Smooth muscle cell of the brain vasculature (primary cell): Measurements from ENCODE around the gene P4HB.

Experiments
- DNase-seq: peaks from one replicate; pipeline ENCODE4 v3.0.0-alpha.2; 2012; ENCODE audit warnings: low read depth, low spot score

P4HB gene

GRCh38 chr17:81832608-81833159, 27.7 kb downstream of the P4HB start:
- DNase-seq: no peak

DNA sequence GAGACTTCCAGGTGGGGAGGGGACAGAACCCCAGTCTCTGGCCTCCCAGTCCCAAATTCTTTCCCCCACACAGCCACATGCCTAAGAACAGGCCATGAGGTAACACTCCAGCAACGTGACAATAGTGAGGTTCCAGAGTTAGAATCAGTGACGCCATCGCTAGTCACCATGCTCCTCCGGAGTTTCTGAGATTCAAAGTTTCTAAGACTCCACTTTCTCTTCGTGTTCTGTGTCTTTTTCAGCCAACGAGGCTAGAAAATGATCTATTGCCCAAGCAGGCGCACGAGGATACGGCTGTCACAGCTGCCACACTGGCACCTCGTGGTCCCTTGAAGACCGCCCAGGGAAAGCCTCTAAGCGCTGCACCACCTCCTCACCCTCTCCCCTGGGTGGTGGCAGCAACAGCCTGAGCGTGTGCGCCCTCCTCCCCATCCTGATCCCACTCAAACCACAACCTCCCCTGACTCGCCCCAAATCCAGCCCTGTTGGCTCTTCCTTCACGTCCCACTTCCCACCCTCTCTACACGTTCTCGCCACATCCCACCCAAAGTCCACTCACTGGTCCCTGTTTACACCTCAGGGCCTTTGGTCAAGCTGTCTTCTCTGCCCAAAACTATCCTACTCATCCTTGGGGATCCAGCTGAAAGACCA, 28.3 kb downstream of the P4HB start:
- no peak for DNase-seq

DNA sequence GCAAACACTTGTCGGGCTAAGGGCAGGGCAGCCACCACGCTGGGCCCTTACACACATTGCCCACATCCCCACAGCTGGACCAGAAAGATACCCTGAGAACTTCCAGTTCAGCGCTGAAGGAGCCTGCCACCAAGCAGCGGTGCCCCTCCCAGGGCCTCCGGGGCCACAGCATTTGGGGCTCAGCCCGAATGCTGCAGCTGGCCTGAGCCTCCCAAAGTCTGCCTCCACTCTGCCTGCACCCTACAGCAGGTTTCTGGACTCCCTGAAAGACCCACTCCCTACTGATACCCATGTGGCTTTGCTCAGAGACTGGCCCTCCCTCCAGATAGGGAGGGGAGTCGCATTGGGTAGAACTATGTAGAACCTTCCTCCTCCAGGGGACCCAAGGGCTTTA, 28.8 kb downstream of the P4HB start:
- DNase-seq: no peak

- DNase-seq: no peak
Measured at GRCh38 chr17:81829858-81830257, 30.5 kb downstream of the P4HB start.

- no peak for DNase-seq
Measured at GRCh38 chr17:81828656-81829055, 31.7 kb downstream of the P4HB start.

GRCh38 chr17:81825841-81826466, 34.4 kb downstream of the P4HB start:
- DNase-seq: no peak

- DNase-seq: no peak
Measured at GRCh38 chr17:81824595-81824994, 35.7 kb downstream of the P4HB start.

DNA sequence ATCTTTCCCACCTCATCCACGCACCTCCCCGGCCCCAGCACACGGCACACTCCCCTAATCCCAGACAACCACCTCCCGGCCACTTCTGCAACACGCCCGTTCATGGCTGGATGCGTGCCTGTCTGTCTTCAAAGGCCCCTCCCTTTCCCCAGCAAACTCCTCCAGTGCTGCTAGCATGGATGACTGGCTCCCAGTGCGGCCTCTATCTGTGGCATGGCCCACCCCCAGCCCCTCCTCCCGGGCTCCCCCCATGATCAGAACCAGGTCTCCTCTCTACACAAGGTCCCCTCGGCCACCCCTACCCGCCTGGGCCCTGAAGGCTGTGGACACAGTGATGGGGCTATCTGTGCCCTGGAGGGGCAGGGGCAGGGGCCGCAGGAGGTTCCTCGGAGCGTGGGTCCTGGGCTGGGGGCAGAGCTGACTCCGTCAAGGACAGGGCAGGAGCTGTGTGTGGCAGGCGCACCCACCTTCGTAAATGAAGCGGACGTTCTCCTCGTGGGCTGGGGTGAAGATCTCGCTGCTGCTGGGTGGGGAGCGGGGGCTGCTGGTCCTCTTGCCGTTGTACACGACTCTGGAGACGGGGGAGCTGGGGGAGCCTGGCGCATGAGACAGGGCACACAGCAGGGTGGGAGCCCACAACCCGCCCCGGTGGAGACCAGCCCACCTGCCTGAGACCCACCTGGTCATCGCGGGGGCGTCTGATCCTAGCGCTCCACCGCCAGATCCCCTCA, 36.4 kb downstream of the P4HB start:
- no peak for DNase-seq

DNA sequence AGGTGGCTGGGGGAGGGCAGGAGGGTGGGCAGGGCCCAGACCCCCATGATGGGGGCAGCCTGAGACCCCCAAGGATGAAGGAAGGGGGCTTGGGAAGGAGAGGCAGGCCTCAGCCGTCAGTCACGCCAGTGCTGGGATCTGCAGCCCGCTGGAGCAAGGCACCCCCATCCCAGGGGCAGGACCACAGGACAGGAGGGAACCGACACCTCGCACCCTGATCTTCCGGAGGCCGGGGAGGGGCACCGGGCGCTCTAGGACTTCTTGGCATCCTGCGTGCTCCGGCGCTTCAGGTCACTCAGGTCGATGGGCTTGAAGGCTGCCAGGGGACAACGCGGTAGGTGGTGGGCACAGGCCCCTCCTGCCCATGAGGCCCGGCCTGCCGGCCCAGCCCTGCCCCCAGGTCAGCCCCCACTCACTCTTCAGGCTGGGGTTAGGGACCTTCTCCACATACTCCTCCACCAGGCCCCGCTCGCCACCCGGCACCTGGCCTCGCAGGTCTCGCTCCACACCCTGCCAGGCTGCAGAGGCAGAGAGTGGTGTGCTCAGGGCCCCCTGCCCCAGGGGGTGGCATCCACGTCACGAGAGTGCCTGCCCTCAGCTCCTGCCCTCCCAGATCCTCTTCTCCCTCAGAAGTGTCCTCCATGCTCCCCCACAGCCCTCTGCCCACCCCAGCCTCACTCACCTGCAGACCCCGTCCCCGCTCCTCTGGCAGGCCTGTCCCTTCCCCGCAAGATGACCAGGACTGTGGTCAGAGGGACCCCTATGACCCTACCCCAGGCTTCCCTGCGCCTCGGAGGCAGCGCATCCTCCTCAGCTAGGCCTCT, 37.1 kb downstream of the P4HB start:
- no peak for DNase-seq

GRCh38 chr17:81822312-81822637, 38.1 kb downstream of the P4HB start:
- DNase-seq: no peak

DNA sequence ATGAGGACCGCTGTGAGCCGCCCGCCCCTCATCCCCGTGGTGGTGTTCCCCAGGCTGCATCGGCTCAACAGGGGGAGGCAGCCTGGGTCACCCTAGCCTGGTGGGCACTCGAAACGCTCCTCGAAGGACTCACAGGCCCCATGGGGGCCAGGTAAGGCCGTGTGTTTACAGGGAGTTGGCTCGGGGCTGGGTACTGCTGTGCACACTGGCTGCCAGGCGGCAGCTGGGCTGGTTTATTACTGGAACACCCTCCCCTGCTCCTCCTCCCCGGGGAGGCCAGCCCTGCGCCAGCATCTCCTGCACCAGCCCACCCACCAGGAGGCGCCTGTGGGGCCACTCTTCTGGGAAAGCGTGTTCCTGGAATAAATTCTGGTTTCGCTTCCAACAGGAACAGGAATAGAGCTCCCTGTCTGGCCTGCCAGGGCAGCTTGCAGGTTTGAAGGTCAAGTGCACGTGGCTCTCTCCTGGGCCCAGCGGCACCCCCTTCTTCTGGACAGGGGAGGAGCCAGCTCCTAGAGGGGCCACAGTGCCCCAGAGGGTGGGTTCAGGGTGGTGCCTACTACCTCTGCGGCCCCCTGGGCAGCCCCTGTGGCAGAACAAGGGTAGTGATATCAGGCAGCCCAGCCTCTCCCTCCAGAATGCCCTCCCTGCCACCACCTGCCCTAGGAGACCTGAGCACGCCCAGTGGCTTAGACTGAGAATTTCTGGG, 38.6 kb downstream of the P4HB start:
- no peak for DNase-seq

DNA sequence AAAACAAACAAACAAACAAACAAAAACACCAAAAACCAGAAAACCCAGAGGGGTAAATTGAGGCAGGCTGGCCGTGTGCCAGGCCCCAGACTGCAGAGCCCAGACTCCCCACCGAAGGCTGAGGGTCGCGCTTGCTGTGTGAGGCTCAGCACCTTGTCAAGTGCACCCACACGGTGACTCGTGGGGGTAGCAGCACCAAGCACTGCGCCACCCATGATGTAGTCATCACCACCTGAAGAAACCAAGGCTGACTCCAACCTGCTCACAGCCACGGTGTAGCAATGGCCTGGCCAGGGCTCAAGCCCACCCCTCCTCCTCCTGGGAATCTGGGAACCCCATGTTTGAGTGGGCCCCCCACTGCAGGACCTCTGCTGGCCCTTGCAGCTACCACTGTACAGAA, 39.2 kb downstream of the P4HB start:
- no peak for DNase-seq

DNA sequence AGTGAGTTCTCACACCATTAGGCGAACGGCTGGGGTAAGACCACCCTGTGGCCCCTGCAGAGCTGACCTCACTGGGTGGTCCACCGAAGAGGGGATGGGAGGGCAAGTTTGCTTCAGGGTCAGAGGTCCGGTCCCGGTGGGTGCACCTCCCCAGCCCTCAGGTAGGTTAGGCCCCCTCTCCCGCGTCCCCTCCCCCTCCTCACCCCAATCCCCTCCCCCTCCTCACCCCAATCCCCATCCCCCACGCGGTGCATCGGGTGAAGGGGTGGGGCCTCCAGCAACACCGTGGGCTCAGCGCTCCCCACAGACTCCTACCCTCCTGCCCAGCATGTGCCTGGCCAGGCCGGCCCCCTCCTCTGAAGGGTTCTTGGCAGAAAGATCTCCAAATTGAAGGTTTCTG, 40.6 kb downstream of the P4HB start:
- no peak for DNase-seq

DNA sequence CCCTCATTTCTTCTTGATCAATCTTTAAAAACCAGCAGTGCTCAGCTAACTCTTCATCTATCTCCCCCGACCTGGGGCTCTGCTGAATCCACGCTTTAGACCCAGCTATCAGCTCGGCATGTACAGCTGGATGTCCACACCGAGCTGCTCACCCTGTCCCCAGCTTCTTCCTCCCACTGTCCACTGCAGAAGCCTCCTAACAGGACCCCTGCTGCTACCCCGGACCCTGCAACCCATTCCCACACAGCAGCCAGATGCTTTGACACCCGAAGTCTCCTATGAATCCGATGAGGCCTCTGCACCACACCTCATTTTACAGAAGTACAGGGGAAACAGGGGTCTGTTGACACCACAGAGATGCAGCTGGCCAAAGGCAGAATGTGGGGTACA, 42.6 kb downstream of the P4HB start:
- no peak for DNase-seq

GRCh38 chr17:81815646-81815986, 44.7 kb downstream of the P4HB start:
- no peak for DNase-seq

DNA sequence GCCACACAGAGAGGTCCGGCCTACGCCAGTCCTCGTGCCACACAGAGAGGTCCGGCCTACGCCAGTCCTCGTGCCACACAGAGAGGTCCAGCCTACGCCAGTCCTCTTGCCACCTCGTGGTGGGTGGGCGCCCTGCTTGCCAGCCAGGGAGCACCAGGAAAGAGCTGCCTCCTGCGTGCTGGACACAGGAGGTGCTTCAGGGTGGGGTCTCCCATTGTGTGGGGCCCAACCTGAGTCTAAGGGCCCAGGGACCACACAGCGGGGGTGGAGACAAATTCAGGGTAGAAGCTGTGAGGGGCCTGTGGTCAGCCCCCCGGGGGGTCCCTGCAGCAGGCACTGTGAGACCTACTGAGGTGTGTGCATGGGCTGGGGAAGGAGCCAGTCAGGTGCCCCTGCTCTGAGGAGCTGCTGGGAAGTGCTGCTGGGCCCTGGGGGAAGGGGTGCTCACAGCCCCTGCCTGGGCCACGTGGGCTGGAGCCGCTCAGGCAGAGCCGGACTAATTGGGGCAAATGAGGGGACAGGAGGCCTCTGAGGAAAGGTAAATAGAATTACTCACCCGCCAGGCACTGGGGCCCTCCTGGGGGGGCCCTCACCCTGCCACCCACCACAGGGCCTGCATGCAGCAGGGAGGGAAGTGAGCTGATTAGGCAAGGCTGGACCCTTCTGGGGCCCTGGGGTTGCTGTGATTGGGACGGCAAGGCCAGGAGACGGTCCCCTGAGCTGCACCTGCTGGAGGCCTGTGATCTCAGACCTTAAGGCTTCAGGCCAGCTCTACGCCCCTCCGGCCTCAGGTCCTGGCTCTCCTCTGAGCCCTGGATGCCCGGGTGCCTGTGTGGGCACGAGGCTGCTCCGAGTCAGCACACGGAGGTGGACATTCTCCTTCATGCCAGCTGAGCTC, 45.3 kb downstream of the P4HB start:
- no peak for DNase-seq

DNA sequence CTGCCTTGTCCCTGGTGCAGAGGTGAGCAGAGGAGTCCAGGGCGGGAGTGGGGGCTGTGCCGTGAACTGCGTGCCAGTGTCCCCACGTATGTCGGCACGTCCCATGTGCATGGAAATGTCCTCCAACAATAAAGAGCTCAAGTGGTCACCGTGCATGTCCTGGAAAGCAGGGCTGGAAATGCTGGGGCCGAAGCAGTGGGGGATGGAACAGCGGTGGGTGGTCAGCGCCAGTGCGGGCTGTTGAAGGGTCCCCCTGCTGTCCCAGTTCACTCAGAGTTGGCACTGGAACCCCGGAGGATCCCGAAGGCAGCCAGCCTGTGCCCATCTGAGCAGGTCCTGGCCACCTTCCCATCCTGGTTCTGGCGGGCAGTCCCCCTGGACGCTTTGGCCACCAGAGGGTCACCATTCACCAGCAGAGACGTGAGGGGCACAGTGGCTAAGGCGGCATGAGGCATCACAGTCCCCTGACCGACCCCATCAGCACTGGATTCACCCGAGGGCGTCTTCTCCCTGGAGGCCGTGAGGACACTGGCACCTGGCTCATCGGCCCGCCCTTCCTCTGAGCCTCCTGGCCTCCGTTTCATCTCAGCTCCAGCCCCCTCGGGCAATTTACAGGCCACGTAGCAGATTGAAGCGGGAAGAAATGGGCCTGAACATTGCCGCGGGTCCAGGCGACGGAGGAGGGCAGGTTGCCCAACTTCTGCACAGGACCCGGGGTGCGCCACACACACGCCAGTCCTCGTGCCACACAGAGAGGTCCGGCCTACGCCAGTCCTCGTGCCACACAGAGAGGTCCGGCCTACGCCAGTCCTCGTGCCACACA, 46.3 kb downstream of the P4HB start:
- DNase-seq: no peak

DNA sequence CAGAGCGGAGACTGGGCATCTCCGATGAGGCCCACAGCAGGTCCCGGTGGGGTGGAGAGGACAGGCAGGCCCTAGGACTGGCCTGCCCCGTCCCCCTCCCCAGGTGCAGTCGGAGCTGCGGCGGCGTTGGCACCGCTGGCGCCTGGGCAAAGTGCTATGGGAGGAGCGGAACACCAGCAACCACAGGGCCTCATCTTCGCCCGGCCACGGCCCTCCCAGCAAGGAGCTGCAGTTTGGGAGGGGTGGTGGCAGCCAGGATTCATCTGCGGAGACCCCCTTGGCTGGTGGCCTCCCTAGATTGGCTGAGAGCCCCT, 47.0 kb downstream of the P4HB start:
- DNase-seq: no peak

GRCh38 chr17:81812571-81813370, 47.6 kb downstream of the P4HB start:
- no peak for DNase-seq
